Astrocyte of the spinal cord (primary cell): ENCODE results near the gene CBFA2T3.

Experiments
- DNase-seq: peaks from one replicate; pipeline ENCODE4 v3.0.0; 2011; ENCODE audit warnings: low read depth, low spot score
- H3K4me3 ChIP-seq: 2 replicates; pipeline ENCODE4 v1.5.1; 2011; ENCODE audit warnings: low read depth, mild to moderate bottlenecking, low read length, moderate library complexity
- in situ Hi-C: cut with HindIII; loops from 2 replicates; pipeline ENCODE4 v1.10.0; 2017; ENCODE audit warnings: low sequenced_read_pairs
- TF ChIP-seq, protein P1 (sequence below): IDR thresholded peaks from 2 replicates; pipeline ENCODE4 v1.5.1; 2012; ENCODE audit warnings: low read depth, mild to moderate bottlenecking, low read length, inconsistent platforms

The CBFA2T3 gene

DNA sequence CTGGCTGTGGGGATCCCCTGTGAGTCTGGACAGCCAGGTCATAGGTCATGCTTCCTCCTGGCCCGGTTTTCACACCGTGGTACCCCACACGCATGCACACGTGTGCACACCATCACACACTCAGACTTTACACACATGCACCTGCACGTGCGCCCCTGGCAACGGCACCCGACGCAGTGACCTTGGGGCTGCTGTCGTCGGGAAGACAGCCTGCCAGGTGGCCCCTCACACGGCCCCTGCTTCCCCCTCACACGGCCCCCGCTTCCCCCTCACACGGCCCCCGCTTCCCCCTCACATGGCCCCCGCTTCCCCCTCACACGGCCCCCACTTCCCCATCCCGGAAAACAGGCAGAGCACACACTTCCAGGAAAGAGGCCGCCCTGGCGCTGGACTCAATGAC is 45.1 kb downstream of the CBFA2T3 start:
- no peak for DNase-seq
- in situ Hi-C loops, result no loop called here
- H3K4me3 ChIP-seq, result no peak overlapping the region
- TF ChIP-seq, protein P1, sequence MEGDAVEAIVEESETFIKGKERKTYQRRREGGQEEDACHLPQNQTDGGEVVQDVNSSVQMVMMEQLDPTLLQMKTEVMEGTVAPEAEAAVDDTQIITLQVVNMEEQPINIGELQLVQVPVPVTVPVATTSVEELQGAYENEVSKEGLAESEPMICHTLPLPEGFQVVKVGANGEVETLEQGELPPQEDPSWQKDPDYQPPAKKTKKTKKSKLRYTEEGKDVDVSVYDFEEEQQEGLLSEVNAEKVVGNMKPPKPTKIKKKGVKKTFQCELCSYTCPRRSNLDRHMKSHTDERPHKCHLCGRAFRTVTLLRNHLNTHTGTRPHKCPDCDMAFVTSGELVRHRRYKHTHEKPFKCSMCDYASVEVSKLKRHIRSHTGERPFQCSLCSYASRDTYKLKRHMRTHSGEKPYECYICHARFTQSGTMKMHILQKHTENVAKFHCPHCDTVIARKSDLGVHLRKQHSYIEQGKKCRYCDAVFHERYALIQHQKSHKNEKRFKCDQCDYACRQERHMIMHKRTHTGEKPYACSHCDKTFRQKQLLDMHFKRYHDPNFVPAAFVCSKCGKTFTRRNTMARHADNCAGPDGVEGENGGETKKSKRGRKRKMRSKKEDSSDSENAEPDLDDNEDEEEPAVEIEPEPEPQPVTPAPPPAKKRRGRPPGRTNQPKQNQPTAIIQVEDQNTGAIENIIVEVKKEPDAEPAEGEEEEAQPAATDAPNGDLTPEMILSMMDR, result no peak

DNA sequence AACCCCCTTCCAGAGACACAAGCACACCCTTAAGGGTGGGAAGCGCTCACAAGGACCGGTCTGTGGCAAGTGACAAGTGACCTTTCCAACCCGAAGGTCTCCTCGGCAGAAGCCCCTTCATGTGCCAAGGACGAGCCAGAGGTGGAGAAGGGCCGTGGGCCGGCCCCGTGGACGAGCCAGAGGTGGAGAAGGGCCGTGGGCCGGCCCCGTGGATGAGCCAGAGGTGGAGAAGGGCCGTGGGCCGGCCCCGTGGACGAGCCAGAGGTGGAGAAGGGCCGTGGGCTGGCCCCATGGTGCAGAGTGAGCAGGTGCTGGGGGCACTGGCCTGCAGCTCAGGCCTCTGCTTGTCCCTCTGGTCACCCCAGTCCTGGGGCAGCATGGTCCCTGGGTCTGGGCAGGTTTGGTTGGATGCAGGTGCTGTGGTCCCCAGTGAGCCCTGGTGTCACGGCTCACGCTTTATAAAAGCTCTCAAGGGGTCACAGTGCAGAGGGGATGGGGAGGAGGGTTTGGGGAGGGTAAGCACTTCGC is 45.6 kb downstream of the CBFA2T3 start:
- no peak for DNase-seq
- in situ Hi-C loops, result no loop called here
- no peak overlapping the region for H3K4me3 ChIP-seq
- TF ChIP-seq, protein P1, result no peak

DNA sequence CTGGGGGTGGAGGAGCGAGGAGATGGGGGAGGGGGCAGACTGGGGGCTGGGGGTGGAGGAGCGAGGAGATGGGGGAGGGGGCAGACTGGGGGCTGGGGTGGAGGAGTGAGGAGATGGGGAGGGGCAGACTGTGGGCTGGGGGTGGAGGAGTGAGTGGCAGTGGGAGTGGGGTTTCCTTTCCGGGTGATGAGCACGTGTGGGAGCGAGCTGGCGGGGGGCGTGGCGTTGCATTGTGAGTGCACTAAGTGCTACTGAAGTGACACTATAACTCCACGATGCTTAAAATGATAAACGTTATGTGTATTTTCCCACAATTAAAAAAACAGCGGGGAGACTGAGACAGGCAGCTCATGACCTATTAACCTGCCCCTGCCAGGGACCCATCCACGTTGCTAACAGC is 46.3 kb downstream of the CBFA2T3 start:
- in situ Hi-C loops, result no loop called here
- no peak overlapping the region for H3K4me3 ChIP-seq
- TF ChIP-seq, protein P1, result no peak
- no peak for DNase-seq

DNA sequence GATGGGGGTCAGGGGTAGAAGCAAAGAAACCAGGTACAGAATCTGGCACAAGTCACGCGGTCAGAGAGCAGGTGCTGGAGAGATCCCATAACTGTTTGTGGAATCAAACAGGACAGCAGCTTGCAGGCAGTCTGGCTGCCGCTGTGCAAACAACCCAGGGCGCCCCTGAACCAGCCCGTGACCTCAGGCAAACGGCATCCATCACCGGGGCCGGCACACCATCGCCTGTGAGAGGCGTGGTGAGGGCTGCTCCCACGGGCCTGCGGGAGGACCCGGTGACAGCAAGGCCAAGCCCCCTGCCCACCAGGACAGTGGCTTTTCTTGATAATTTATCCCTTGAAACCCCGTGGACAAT is 47.9 kb downstream of the CBFA2T3 start:
- TF ChIP-seq, protein P1, result no peak
- H3K4me3 ChIP-seq, result no peak overlapping the region
- in situ Hi-C loops, result no loop called here
- no peak for DNase-seq

DNA sequence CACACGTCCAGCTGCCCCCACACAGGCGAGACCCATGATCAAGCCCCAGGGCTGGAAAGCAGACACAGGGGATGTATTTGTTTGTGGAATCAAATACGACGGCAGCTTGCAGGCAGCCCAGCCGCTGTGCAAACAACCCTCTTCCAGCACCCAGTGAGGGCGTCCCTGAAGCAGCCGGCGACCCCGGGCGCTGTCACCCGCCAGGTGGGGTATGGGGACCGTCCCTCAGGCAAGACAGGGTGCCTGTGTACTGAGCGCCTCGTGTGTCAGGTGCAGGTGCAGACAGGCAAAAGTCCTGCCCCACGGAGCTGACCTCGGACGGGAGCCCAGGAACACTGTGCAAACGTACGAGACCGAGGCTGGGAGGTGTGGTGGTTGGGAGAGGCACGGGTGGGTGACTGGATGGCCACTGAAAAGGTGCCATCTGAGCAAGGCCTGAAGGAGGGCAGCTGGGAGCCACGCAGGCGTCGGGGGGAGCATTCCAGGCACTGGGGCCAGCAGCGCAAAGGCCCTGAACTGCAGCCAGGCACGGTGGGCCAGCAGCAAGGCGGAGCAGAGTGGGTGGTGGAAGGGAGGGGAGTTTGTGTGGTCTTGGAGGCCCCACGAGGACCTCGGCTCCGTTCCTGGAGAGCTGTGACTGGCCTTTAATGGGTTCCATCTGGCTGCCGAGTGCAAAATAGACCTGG is 48.5 kb downstream of the CBFA2T3 start:
- TF ChIP-seq, protein P1, result no peak
- DNase-seq, result no peak
- in situ Hi-C loops, result no loop called here
- no peak overlapping the region for H3K4me3 ChIP-seq

DNA sequence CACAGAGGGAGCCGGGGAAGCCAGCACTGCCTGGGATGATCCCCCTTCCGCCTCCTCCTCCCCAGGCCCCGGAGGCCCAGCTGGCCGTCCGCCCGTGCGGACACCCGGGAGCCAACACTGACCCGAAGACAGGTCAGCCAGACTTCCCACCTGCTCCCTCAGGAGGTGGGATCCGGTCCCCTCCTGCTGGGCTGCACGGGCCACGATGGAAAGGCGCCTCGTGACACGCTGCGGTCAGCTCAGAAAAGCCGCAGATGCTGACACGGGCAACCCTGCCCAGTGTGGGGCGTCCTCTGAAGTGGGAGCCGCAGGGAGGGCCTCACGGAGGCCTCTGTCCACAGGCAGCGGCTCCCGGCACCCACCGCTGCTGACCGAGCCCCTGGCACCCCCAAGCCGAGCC is 49.3 kb downstream of the CBFA2T3 start:
- peak; percentile 8 for DNase-seq
- TF ChIP-seq, protein P1, result no peak
- no peak overlapping the region for H3K4me3 ChIP-seq
- in situ Hi-C loops, result no loop called here
